GM19397 (cell line): ENCODE measurements around the gene ARAP2.

Experiments
- ATAC-seq: cut with Tn5 transposase; IDR thresholded peaks from one replicate; pipeline ENCODE4 v1.9.1; 2021; ENCODE audit warnings: mild to moderate bottlenecking, moderate library complexity; ENCODE audit not compliant: unreplicated experiment

Gene ARAP2

GRCh38 chr4:36133658-36134057 is 110.7 kb downstream of the ARAP2 start:
- ATAC-seq, result no peak

GRCh38 chr4:36133086-36133485 is 111.2 kb downstream of the ARAP2 start:
- ATAC-seq, result no peak

- ATAC-seq, result no peak
Measured at GRCh38 chr4:36130641-36131040, 113.7 kb downstream of the ARAP2 start.

GRCh38 chr4:36128689-36129088 is 115.6 kb downstream of the ARAP2 start:
- ATAC-seq, result no peak

- ATAC-seq, result no peak
Measured at GRCh38 chr4:36123906-36124305, 120.4 kb downstream of the ARAP2 start.

GRCh38 chr4:36115312-36115711 is 129.0 kb downstream of the ARAP2 start:
- ATAC-seq, result no peak

- no peak for ATAC-seq
Measured at GRCh38 chr4:36111172-36111571, 133.1 kb downstream of the ARAP2 start.

- ATAC-seq, result no peak
Measured at GRCh38 chr4:36099509-36099908, 144.8 kb downstream of the ARAP2 start.

- ATAC-seq, result no peak
Measured at GRCh38 chr4:36094995-36095394, 149.3 kb downstream of the ARAP2 start.

- no peak for ATAC-seq
Measured at GRCh38 chr4:36091997-36092396, 152.3 kb downstream of the ARAP2 start.

GRCh38 chr4:36088542-36088941 is 155.8 kb downstream of the ARAP2 start:
- ATAC-seq, result no peak

- no peak for ATAC-seq
Measured at GRCh38 chr4:36086261-36086786, 158.0 kb downstream of the ARAP2 start.

- ATAC-seq, result no peak
Measured at GRCh38 chr4:36082817-36083216, 161.5 kb downstream of the ARAP2 start.

GRCh38 chr4:36081185-36081584 is 163.1 kb downstream of the ARAP2 start:
- peak; percentile 84 for ATAC-seq

- no peak for ATAC-seq
Measured at GRCh38 chr4:36079666-36080065, 164.6 kb downstream of the ARAP2 start.

GRCh38 chr4:36078319-36078718 is 166.0 kb downstream of the ARAP2 start:
- no peak for ATAC-seq

- ATAC-seq, result no peak
Measured at GRCh38 chr4:36072529-36072928, 171.8 kb downstream of the ARAP2 start.

- ATAC-seq, result no peak
Measured at GRCh38 chr4:36067116-36067515, 177.2 kb downstream of the ARAP2 start.

GRCh38 chr4:36065274-36065871 is 178.9 kb downstream of the ARAP2 start:
- ATAC-seq, result no peak

GRCh38 chr4:36064117-36064516 is 180.2 kb downstream of the ARAP2 start:
- no peak for ATAC-seq

GRCh38 chr4:36056136-36056535 is 188.2 kb downstream of the ARAP2 start:
- no peak for ATAC-seq

- no peak for ATAC-seq
Measured at GRCh38 chr4:36054694-36055422, 189.5 kb downstream of the ARAP2 start.
